GM21367 (cell line): ENCODE results near the gene AIFM3.

Experiments used
- ATAC-seq: cut with Tn5 transposase; IDR thresholded peaks from one replicate; pipeline ENCODE4 v1.9.1; 2021; ENCODE audit not compliant: unreplicated experiment

The AIFM3 gene

DNA sequence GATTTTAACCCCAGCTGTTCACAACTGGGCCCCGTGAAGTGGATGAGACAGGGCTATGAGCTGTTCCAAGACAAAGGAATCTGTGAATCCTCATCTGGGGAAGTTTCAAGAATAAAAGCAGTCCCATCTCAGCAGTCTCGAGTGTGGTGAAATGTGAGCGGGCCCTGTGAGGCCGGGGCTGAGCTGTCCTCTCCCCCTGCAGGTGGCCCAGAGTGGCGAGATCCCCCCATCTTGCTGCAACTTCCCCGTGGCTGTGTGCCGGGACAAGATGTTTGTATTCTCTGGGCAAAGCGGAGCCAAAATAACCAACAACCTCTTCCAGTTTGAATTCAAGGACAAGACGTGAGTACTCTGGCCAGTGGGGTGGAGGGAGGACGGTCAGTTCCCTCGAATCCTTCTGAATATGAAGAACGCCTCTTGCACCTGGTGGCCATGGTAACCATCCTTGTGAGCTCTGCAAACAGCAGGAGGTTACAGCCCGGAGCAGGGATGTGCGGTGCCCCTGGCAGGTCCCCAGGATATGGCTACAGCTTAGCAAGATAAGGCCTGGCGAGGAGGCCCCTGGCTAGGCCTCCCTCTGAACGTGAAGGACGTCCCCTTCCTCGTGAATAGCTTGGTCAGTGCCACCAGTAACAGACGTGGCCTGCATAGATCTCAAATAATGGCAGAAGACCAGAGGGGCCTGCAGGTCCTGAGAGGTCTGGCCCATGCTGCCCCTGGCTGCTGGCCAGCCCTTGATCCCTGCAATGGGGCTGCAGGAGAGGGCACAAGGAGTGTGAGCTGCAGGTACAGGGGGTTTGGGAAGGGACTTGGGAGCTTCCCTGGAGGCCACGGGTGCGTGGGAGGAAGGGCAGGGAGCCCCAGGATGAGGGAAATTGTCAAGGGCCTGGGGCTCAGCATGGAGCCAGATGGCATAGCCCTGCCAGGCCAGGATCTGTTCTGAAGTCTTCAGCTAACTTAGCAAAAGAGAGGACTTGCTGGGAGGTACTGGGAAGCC, 23.4 kb downstream of the AIFM3 start:
- no peak for ATAC-seq

DNA sequence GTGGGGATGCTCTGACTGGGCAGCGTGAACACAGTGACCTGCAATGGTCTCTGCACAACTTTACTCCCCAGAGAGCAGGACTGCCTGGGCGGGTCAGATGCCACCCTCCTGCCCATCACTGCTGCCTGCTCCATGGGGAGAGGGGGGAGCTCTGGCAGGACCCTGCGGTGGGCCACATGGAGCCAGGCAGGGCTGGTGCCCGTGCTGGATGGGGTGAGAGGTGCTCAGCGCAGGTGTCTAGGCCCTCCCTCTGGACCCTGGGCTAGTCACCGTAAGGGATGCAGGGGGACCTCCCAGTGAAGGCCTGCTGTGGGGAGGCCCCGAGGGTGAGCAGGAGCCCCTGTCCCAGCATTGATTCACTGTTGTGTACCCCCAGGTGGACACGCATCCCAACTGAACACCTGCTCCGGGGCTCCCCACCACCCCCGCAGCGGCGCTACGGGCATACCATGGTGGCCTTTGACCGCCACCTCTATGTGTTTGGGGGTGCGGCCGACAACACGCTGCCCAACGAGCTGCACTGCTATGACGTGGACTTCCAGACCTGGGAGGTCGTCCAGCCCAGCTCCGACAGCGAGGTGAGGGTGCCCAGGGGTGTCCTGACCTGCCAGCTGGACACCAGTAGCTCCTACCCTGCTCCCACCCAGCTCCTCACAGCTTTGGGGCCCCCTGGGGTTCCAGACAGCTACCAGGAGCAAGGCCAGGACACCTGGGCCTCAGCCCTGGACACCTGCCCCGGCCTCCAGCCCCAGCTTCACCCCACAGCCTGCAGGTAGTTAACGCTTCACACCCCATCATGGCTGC, 24.4 kb downstream of the AIFM3 start:
- no peak for ATAC-seq

DNA sequence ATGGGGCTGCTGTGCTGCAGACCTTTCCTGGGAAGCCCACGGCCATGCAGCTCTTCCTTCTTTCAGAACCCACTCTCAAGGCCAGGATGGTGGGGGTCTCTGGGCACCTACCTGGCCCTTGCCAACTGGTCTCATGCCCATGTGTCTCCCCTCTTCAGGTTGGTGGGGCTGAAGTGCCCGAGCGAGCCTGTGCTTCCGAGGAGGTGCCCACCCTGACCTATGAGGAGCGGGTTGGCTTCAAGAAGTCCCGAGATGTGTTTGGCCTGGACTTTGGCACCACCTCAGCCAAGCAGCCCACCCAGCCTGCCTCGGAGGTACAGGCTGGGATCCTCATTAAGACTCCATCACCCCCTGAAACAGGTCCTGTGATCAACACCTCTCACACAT, 25.0 kb downstream of the AIFM3 start:
- ATAC-seq = no peak

DNA sequence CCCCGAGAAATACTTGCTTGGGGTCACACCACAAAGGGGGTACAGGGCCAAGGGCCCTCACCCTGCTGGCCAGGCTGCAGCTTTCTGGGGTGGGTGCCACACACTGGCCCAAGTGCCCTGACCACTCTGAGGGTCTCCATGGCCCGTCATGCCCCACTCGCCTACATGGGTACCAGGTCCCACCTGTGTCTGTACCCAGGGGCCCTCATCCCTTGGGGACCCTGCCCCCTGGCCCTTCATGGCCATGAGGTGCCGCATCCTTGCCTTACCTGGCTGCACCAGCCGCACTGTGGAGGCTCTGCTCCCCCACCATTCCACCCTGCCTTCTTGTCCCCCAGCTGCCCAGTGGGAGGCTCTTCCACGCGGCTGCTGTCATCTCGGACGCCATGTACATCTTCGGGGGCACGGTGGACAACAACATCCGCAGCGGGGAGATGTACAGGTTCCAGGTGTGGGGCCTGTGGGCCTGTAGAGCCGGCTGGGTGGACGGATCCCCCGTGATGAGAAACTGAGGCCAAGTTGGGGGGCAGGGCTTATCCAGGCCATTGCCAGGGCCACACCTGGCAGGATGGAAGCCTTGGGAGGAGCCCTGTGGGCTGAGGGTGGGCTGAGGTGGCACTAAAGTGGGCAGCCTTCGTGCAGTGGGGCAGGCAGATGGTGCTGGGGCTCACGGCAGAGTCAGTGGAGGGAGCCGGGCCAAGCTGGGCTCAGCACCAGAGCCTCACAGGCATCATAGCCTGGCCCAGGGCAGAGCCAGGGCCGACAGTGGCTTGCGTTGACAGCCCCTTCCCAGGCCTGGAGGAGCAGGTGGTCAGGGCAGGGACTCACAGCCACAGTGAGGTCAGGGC, 25.6 kb downstream of the AIFM3 start:
- ATAC-seq = no peak

- ATAC-seq = no peak
These were observed 26.5 kb downstream of the AIFM3 start for GRCh38 chr22:20993304-20994127.

DNA sequence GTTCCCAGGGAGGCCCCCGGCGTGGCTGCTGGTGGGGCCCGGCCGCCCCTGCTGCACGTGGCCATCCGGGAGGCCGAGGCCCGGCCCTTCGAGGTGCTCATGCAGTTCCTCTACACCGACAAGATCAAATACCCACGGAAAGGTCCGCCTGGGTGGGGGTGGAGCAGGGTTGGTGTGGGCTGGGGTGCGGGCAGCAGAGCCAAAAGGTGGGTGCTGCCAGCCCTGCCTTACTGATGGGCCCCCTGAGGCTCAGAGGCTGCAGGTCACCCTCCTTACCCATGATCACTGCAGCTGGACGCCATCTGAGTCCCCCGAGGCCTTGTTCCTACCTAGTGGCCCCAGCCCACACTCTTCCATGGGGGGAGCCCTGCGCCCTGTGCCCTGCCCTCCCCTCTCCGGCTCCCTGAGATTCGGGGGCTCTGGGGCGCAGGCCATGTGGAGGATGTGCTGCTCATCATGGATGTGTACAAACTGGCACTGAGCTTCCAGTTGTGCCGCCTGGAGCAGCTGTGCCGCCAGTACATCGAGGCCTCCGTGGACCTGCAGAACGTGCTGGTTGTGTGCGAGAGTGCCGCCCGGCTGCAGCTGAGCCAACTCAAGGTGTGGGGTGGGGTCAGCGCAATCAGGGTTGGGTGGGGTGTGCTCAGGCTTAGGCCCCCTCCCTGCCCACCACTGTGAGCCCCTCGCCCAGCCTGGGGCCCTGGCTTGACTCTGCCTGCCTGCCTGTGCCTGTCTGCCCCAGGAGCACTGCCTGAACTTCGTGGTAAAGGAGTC, 27.3 kb downstream of the AIFM3 start:
- no peak for ATAC-seq

DNA sequence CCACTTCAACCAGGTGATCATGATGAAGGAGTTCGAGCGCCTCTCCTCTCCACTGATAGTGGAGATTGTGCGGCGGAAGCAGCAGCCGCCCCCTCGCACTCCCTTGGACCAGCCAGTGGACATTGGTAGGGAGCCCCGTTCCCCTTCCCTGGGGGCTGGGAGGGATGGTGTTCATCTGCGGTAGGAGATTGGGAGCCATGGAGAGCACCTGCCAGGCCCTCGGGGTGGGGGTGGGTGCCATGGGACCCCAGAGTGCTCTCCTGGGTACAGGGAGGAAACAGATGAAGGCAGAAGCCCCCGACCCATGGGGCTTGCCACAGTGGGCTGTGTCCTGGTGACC, 27.8 kb downstream of the AIFM3 start:
- ATAC-seq = no peak

GRCh38 chr22:20995329-20996030, 28.4 kb downstream of the AIFM3 start:
- ATAC-seq = no peak

DNA sequence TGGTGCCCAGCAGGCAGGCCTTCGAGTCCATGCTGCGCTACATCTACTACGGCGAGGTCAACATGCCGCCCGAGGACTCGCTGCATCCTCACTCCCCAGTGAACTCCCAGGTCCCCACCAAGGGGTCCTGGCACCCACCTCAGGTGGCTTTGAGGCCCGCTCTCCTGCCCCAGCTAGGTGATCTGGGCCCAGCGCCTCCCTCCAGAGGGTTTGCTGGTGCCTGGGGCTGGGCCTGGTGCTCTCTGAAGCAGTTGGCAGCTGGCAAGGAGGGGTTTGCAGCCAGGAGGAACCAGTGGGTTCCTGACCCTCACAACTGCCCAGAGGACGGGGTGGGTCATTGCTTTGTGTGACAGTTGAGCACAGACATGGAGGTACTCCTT, 29.0 kb downstream of the AIFM3 start:
- no peak for ATAC-seq

DNA sequence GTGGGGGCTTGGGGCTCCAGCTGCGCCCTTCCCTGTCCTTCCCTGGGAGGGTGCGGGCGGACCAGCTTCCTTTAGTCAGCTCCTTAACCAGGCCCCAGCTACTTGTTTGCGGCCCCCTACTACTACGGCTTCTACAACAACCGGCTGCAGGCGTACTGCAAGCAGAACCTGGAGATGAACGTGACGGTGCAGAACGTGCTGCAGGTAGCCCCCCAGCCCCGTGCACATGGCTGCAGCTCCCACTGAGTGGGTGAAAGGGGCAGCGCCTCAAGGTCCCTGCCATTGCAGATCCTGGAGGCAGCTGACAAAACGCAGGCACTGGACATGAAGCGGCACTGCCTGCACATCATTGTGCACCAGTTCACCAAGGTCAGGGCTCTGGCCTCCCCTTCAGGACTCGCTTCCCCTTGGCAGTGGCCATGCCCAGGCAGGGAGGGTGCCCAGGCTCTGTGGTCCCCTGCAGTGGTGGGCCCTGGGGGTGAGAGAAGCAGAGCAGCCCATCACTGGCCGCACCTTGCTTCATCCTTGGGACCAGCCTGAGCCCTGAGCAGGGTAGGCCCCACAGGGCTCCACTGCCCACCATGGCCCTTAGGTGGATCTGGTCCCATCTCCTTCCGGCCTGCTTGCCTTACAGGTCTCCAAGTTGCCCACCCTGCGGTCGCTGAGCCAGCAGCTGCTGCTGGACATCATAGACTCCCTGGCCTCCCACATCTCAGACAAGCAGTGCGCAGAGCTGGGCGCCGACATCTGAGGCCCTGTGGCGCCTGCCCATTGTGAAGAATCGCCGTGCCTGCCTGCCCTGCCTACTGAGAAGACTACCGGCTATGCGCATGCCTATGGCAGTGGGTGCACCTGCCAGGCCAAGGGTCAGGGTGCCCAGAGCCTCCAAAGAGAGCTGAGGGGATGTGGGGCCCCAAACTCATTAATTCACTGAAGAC, 29.8 kb downstream of the AIFM3 start:
- no peak for ATAC-seq

- ATAC-seq = no peak
These were observed 30.6 kb downstream of the AIFM3 start for GRCh38 chr22:20997536-20998257.

DNA sequence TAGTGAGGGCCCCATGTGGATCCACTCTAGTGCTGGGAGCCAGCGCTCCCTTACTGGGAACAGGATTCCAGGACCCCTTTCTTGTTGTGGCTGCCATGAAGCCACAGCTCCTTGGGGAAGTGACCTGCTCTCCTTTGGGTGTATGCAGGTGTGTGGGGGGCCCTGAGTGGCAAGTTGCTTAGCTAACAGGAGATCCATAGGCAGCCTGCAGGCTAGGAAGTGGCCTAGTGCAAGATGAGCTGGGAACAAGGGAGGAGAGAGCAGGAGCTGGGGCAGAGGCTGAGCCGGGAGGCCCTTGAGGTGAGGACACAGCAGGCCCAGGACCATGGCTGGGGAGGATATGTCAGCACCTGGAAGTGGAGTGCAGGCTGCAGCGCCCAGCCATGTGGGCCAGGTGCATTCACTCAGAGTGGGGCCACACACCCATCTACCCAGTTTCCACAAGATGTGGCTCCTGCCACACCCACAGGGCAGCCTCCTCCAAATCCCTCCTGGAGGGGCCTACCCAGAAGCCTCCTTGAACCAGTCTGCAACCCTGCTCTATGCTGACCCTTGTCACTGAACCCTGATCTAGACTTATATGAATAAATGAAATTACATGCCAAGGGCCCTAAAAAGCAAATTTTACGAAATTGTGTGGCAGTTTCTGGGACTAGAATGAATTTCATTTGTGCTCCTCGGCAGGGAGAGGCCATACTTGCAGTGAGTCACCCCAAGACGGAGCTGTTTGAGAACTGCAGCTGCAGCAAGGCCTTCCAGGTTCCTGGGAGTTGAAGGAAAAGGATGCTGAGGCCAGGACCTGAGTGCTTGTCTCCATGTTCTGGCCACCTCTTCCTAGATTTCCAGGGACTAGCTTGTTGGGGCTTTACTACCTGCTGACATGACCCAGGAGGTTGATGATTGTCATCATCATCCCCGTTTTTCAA, 31.6 kb downstream of the AIFM3 start:
- ATAC-seq = no peak

DNA sequence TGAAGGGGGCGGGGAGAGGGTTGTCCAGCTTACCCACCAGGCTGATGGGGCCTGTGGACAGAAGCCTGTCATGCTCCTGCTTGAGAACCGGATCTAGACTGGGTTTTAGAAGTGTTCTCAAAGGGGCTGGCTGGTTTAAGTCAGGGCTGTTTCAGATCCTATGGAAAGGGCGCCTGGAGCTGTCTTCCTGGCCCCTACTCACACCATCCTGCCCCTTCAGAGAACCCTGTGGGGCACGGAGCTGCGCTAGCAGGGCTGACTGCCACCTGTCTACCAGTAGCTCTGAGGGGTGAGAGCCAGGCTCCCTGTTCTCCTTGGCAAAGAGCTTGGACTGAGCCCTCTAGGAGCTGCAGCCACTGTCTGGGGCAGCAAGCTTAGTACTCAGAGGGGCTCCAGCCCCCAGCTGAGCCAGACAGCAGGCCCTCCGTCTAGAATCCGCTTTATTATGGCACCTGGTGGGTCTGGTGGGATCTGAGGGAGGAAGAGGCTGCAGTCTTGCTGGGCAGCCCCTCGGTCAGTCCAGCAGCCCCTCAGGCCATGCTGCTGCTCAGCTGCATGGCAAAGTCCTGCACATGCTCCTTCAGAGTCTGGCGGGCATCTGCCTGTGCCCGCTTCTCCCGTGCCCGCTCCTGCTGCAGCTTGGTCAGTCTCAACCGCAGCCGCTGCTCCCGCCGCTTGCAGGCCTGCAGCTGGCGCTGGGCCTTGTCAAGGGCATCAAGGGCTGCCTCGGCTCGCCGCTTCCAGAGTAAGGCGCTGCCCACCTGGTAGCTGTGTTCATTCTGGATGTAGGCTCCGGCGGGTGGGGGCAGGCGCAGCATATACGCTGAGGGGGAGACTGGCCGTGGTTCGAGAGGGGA, 32.5 kb downstream of the AIFM3 start:
- no peak for ATAC-seq

GRCh38 chr22:21000207-21000986, 33.3 kb downstream of the AIFM3 start:
- no peak for ATAC-seq
